HepG2 (cell line): Measurements from ENCODE around the gene PIGN. TPM values are rescaled to one million over a fixed set of nuclear protein-coding genes. Genes with fewer than 3 reads are reported as not detected.

Experiments used
- ATAC-seq: fragments of 200-7000 bp; cut with Tn5 transposase; 3 replicates; pipeline ENCODE4 v1.9.1; 2020; ENCODE audit warnings: mild to moderate bottlenecking, moderate library complexity
- BruUV-seq: library from RNA; stranded (reverse); fragments of 400-500 nt; replicated peaks from 2 replicates; lab custom pipeline; 2021; lab: Mats Ljungman, UMichigan
- CTCF ChIA-PET: fragments of 300-600 bp; formaldehyde crosslinking; extraction: SDS; loops from one replicate; lab custom pipeline; 2021; ENCODE audit warnings: low total read pairs, inconsistent platforms, low intra/inter-chr PET ratio; lab: Yijun Ruan, JAX
- POLR2A ChIA-PET: fragments of 350-600 bp; sonication (Branson Sonifier 250); formaldehyde crosslinking; loops from one replicate; lab custom pipeline; 2020; ENCODE audit warnings: antibody characterized with exemption, inconsistent platforms; lab: Yijun Ruan, JAX
- DNase-seq: peaks from one replicate; pipeline ENCODE4 v3.0.0-alpha.2; 2015; ENCODE audit warnings: low spot score
- FAIRE-seq: peaks from 3 replicates; lab custom pipeline; 2011; peaks lifted over from hg19 to GRCh38; lab: Jason Lieb, UNC
- H2AFZ ChIP-seq: one replicate; pipeline ENCODE4 v1.6.1; 2011; ENCODE audit warnings: low read length, inconsistent platforms
- H3K27ac ChIP-seq: fragments of 300-600 bp; 3 replicates; pipeline ENCODE4 v1.8.0; 2011; ENCODE audit warnings: mixed run types, mild to moderate bottlenecking, mixed read lengths, low read length, inconsistent platforms; ENCODE audit not compliant: insufficient read depth; ENCODE audit errors: extremely low read length
- H3K27me3 ChIP-seq, 2 experiments: fragments of 200-600 bp in 1 of 2; 2 replicates in 1 of 2; 3 replicates in 1 of 2; pipeline versions ENCODE4 v1.6.0 to v1.8.0; 2011; ENCODE audit warnings: low read length in 2 of 2, mild to moderate bottlenecking in 2 of 2, moderate library complexity in 2 of 2, inconsistent platforms in 1 of 2; ENCODE audit not compliant: insufficient read depth in 2 of 2, control insufficient read depth in 1 of 2
- H3K36me3 ChIP-seq, 2 experiments: fragments of 200-600 bp in 1 of 2; replicated peaks in 1 of 2; 2 replicates in 1 of 2; 3 replicates in 1 of 2; pipeline versions ENCODE4 v1.5.1 to v1.8.0; 2011; ENCODE audit warnings: low read length in 2 of 2, inconsistent platforms in 1 of 2; ENCODE audit not compliant: insufficient read depth in 2 of 2, control insufficient read depth in 1 of 2
- H3K4me1 ChIP-seq: 2 replicates; pipeline ENCODE4 v1.5.1; 2012; ENCODE audit warnings: low read length, inconsistent platforms; ENCODE audit not compliant: insufficient read depth
- H3K4me2 ChIP-seq: 2 replicates; pipeline ENCODE4 v1.6.0; 2011; ENCODE audit warnings: low read depth, low read length, inconsistent platforms
- H3K4me3 ChIP-seq, 3 experiments: fragments of 200-600 bp in 1 of 3; sonication (generic), shearing (Covaris generic) in 1 of 3; replicated peaks in 1 of 3; 2 replicates each; pipeline ENCODE4 v1.5.1; 2011 to 2016; ENCODE audit warnings: low read length in 3 of 3, inconsistent platforms in 2 of 3, low read depth in 2 of 3, mild to moderate bottlenecking in 2 of 3, control low read depth in 1 of 3, mixed read lengths in 1 of 3; ENCODE audit not compliant: insufficient read depth in 1 of 3
- H3K79me2 ChIP-seq: one replicate; pipeline ENCODE4 v1.6.1; 2011; ENCODE audit warnings: low read length, inconsistent platforms; ENCODE audit not compliant: insufficient read depth
- H3K9ac ChIP-seq: 2 replicates; pipeline ENCODE4 v1.6.0; 2011; ENCODE audit warnings: mild to moderate bottlenecking, low read depth, low read length, inconsistent platforms; ENCODE audit not compliant: insufficient read depth
- H3K9me3 ChIP-seq: 2 replicates; pipeline ENCODE4 v1.5.1; 2012; ENCODE audit warnings: mild to moderate bottlenecking, low read length
- H4K20me1 ChIP-seq: 2 replicates; pipeline ENCODE4 v1.6.0; 2011; ENCODE audit warnings: inconsistent platforms, mild to moderate bottlenecking, low read length, moderate library complexity; ENCODE audit not compliant: insufficient read depth
- HNF4A ChIP-seq: sonication (generic); formaldehyde crosslinking; IDR thresholded peaks from 2 replicates; pipeline ENCODE4 v1.4.0; 2020; ENCODE audit warnings: missing genetic modification reagents
- KDM2A ChIP-seq: sonication (generic); formaldehyde crosslinking; IDR thresholded peaks from 2 replicates; pipeline ENCODE4 v1.4.0; 2020; ENCODE audit warnings: low read depth, missing genetic modification reagents, borderline replicate concordance
- PTBP1 ChIP-seq: fragments of 200-400 bp; formaldehyde crosslinking; IDR thresholded peaks from 2 replicates; pipeline ENCODE4 v1.6.1; 2018; ENCODE audit warnings: low read length, low read depth; ENCODE audit not compliant: poor library complexity, severe bottlenecking
- SMC3 ChIP-seq: IDR thresholded peaks from 2 replicates; pipeline ENCODE4 v1.6.1; 2011; ENCODE audit warnings: low read length, improper control_type of control experiment
- ZNF546 ChIP-seq: sonication (generic); formaldehyde crosslinking; conservative IDR thresholded peaks from 2 replicates; pipeline ENCODE4 v1.8.1; 2023; ENCODE audit warnings: mild to moderate bottlenecking, missing genetic modification reagents
- ZNF770 ChIP-seq: sonication (generic); formaldehyde crosslinking; IDR thresholded peaks from 2 replicates; pipeline ENCODE4 v1.5.0; 2020; ENCODE audit warnings: mild to moderate bottlenecking, missing genetic modification reagents
- WGBS: methylation state at CpG from one replicate; pipeline ENCODE4 v1.1.6; 2017; ENCODE audit warnings: low lambda C conversion rate; 5-methylcytosine and 5-hydroxymethylcytosine counted together
- in situ Hi-C: cut with HindIII; loops from 2 replicates; pipeline ENCODE4 v1.10.0; 2017; ENCODE audit warnings: low pct_unique_long_range_greater_than_20kb; ENCODE audit not compliant: extremely low pct_ligation_motif_present
- intact Hi-C: fragments of 100-400 bp; cut with micrococcal nuclease; formaldehyde crosslinking; loops from one replicate; pipeline ENCODE4 v1.10.0; 2022; ENCODE audit not compliant: unreplicated experiment
- polyA plus RNA-seq, 8 experiments: library from polyadenylated mRNA; depleted of rRNA in 3 of 8; stranded (reverse) in 7 of 8; unstranded in 1 of 8; fragments of >200 nt; fragmentation: Illumina TruSeq in 4 of 8; extraction: Trizol in 4 of 8; gene quantifications; 2 replicates each; pipeline versions ENCODE4 v1.2.1 to v1.2.3, GENCODE V29; 2011 to 2016; ENCODE audit warnings: low read depth in 4 of 8, missing spikeins in 1 of 8, mixed read lengths in 1 of 8; ENCODE audit not compliant: insufficient read depth in 1 of 8
- total RNA-seq, 5 experiments: library from RNA; depleted of rRNA; stranded (reverse); fragments of >200 nt; fragmentation: Illumina TruSeq; extraction: Trizol; gene quantifications; 2 replicates each; pipeline ENCODE4 v1.2.3, GENCODE V29; 2016; ENCODE audit warnings: low read depth in 1 of 5

The PIGN gene
- total and polyA plus RNA-seq, 2 of the 13 experiments (the other 11 are each of a cell fraction or from before 2014, with no cell fraction given), result 15.5 to 33.6 TPM

DNA sequence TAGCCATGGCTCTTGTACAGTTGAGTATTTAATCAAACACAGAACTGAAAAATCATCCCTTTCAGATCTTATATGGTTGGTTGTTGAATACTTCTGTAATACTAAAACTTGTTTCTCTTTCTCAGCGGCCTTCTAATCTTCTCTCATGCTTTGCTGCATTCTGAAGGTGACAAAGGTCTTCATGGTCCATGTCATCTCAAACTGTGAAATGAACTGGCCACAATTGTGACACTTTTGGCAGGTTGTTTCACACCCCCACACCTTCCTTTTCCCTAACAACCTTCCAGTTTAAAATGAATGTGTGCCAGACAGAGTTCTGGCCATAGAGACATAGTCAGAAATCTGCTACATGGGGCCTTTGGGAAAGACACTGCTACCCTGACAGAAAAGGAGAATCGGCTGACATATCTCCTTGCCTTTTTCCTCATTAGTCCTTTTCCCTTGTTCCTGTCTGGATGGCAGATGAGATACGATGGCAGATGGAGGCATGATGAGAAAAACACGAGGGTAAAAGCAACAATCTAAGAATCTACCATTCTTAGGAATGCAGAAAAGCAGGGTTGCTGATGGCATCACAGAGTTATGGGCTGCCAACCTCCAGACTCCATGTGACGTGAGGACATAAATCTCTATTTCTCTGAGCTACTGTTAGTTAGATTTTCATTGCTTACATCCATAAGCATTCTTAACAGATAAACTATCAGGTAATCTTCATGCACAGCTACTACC, 106.5 kb downstream of the PIGN start (continued):
- TF ChIP-seq ZNF770 (CRISPR knock-in tag) (no peak), KDM2A (no peak), ZNF546 (no peak), PTBP1 (no peak)

GRCh38 chr18:62073461-62074281, 113.2 kb downstream of the PIGN start:
- Histone ChIP-seq H3K27me3 (no peaks in the 10 kb centered on the region), H3K4me2 (no peak overlapping the region), H3K4me3 (no peak overlapping the region), H2AFZ (no peak overlapping the region), H3K27ac (no peak overlapping the region), H3K9me3 (no peaks in the 10 kb centered on the region)
- 100% methylated on average over 2 of the region's 2 CpGs for WGBS
- POLR2A ChIA-PET, result no interaction called here
- DNase-seq (peak; percentile 31), FAIRE-seq (no peak)
- CTCF ChIA-PET, result no interaction called here
- BruUV-seq, result no TSS peak
- TF ChIP-seq HNF4A (0 out of 2 replicates have a peak, but pooled peaks have one; percentile 14), SMC3 (no peak)
- TF ChIP-seq, all 625 proteins: peak for 1
- 0 out of 2 replicates have a peak, but pooled peaks cover 4% of the 10 kb centered on the region for H3K4me1 ChIP-seq
- peak; percentile 81 for ATAC-seq
- no peaks in the 10 kb centered on the region for H3K79me2 ChIP-seq
- intact Hi-C loops (no loop called here), in situ Hi-C loops (no loop called here)
- no peak overlapping the region for H3K9ac ChIP-seq
- no peaks in the 10 kb centered on the region for H4K20me1 ChIP-seq
- no peaks in the 10 kb centered on the region for H3K36me3 ChIP-seq
